HepG2 (cell line): ENCODE measurements around the gene DNAJC5. TPM values are rescaled to one million over a fixed set of nuclear protein-coding genes. Genes with fewer than 3 reads are reported as not detected.

Source experiments
- ARHGAP35 ChIP-seq: sonication (generic); formaldehyde crosslinking; IDR thresholded peaks from 2 replicates; pipeline ENCODE4 v1.9.0; 2022; ENCODE audit warnings: mild to moderate bottlenecking, inconsistent platforms, moderate library complexity, missing genetic modification reagents, borderline replicate concordance
- BRD4 ChIP-seq: sonication (generic); formaldehyde crosslinking; IDR thresholded peaks from 2 replicates; pipeline ENCODE4 v1.4.0; 2020; ENCODE audit warnings: missing genetic modification reagents
- HNRNPH1 ChIP-seq: fragments of 200-400 bp; formaldehyde crosslinking; optimal IDR thresholded peaks from 2 replicates; pipeline ENCODE3; 2017; ENCODE audit warnings: mild to moderate bottlenecking, low read depth, low read length
- HOXA3 ChIP-seq: sonication (generic); formaldehyde crosslinking; IDR thresholded peaks from 2 replicates; pipeline ENCODE4 v1.5.0; 2020; ENCODE audit warnings: missing genetic modification reagents
- IRX3 ChIP-seq: sonication (generic); formaldehyde crosslinking; IDR thresholded peaks from 2 replicates; pipeline ENCODE4 v1.8.1; 2023; ENCODE audit warnings: mild to moderate bottlenecking, low read depth, missing genetic modification reagents, borderline replicate concordance
- ZFP1 ChIP-seq: IDR thresholded peaks from 2 replicates; pipeline ENCODE4 v1.6.1; 2016
- ZFP91 ChIP-seq: sonication (generic); formaldehyde crosslinking; IDR thresholded peaks from 2 replicates; pipeline ENCODE4 v1.9.0; 2022; ENCODE audit warnings: missing genetic modification reagents, mild to moderate bottlenecking, borderline replicate concordance
- ZIK1 ChIP-seq: sonication (generic); formaldehyde crosslinking; IDR thresholded peaks from 2 replicates; pipeline ENCODE4 v1.5.0; 2020; ENCODE audit warnings: mild to moderate bottlenecking, low read depth, missing genetic modification reagents, borderline replicate concordance
- ZNF431 ChIP-seq: sonication (generic); formaldehyde crosslinking; IDR thresholded peaks from 2 replicates; pipeline ENCODE4 v1.9.0; 2022; ENCODE audit warnings: missing genetic modification reagents, low read depth, mild to moderate bottlenecking, borderline replicate concordance
- ZNF580 ChIP-seq: IDR thresholded peaks from 2 replicates; pipeline ENCODE4 v1.6.1; 2016; ENCODE audit warnings: low read depth, borderline replicate concordance
- polyA plus RNA-seq, 8 experiments: library from polyadenylated mRNA; depleted of rRNA in 3 of 8; stranded (reverse) in 7 of 8; unstranded in 1 of 8; fragments of >200 nt; fragmentation: Illumina TruSeq in 4 of 8; extraction: Trizol in 4 of 8; gene quantifications; 2 replicates each; pipeline versions ENCODE4 v1.2.1 to v1.2.3, GENCODE V29; 2011 to 2016; ENCODE audit warnings: low read depth in 4 of 8, missing spikeins in 1 of 8, mixed read lengths in 1 of 8; ENCODE audit not compliant: insufficient read depth in 1 of 8
- total RNA-seq, 5 experiments: library from RNA; depleted of rRNA; stranded (reverse); fragments of >200 nt; fragmentation: Illumina TruSeq; extraction: Trizol; gene quantifications; 2 replicates each; pipeline ENCODE4 v1.2.3, GENCODE V29; 2016; ENCODE audit warnings: low read depth in 1 of 5
- TF ChIP-seq, protein P1 (sequence below): sonication (generic); formaldehyde crosslinking; IDR thresholded peaks from 2 replicates; pipeline ENCODE4; 2020; ENCODE audit warnings: missing genetic modification reagents, mild to moderate bottlenecking, borderline replicate concordance
- TF ChIP-seq, protein P2 (sequence below): sonication (generic); formaldehyde crosslinking; IDR thresholded peaks from 2 replicates; pipeline ENCODE4 v1.4.0; 2020; ENCODE audit warnings: missing genetic modification reagents, borderline replicate concordance

DNAJC5 gene
- total and polyA plus RNA-seq, 2 of the 13 experiments (the other 11 are each of a cell fraction or from before 2014, with no cell fraction given): 42.8 to 64.5 TPM

- TF ChIP-seq ZNF580: 0 out of 2 replicates have a peak, but pooled peaks have one; percentile 33
- no peak for TF ChIP-seq ZFP91 (CRISPR knock-in tag)
- TF ChIP-seq, protein P1, sequence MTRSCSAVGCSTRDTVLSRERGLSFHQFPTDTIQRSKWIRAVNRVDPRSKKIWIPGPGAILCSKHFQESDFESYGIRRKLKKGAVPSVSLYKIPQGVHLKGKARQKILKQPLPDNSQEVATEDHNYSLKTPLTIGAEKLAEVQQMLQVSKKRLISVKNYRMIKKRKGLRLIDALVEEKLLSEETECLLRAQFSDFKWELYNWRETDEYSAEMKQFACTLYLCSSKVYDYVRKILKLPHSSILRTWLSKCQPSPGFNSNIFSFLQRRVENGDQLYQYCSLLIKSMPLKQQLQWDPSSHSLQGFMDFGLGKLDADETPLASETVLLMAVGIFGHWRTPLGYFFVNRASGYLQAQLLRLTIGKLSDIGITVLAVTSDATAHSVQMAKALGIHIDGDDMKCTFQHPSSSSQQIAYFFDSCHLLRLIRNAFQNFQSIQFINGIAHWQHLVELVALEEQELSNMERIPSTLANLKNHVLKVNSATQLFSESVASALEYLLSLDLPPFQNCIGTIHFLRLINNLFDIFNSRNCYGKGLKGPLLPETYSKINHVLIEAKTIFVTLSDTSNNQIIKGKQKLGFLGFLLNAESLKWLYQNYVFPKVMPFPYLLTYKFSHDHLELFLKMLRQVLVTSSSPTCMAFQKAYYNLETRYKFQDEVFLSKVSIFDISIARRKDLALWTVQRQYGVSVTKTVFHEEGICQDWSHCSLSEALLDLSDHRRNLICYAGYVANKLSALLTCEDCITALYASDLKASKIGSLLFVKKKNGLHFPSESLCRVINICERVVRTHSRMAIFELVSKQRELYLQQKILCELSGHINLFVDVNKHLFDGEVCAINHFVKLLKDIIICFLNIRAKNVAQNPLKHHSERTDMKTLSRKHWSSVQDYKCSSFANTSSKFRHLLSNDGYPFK: 0 out of 2 replicates have a peak, but pooled peaks have one; percentile 34
- TF ChIP-seq IRX3 (CRISPR knock-in tag): 0 out of 2 replicates have a peak, but pooled peaks have one; percentile 18
- TF ChIP-seq HNRNPH1: no peak
- peak; percentile 71 for TF ChIP-seq HOXA3 (CRISPR knock-in tag)
- 0 out of 2 replicates have a peak, but pooled peaks have one; percentile 4 for TF ChIP-seq ARHGAP35 (CRISPR knock-in tag)
- TF ChIP-seq ZIK1 (CRISPR knock-in tag): 0 out of 2 replicates have a peak, but pooled peaks have one; percentile 24
- 0 out of 2 replicates have a peak, but pooled peaks have one; percentile 28 for TF ChIP-seq ZNF431 (CRISPR knock-in tag)
- 0 out of 2 replicates have a peak, but pooled peaks have one; percentile 39 for TF ChIP-seq BRD4 (CRISPR knock-in tag)
- 0 out of 2 replicates have a peak, but pooled peaks have one; percentile 4 for TF ChIP-seq ZFP1
- TF ChIP-seq, protein P2, sequence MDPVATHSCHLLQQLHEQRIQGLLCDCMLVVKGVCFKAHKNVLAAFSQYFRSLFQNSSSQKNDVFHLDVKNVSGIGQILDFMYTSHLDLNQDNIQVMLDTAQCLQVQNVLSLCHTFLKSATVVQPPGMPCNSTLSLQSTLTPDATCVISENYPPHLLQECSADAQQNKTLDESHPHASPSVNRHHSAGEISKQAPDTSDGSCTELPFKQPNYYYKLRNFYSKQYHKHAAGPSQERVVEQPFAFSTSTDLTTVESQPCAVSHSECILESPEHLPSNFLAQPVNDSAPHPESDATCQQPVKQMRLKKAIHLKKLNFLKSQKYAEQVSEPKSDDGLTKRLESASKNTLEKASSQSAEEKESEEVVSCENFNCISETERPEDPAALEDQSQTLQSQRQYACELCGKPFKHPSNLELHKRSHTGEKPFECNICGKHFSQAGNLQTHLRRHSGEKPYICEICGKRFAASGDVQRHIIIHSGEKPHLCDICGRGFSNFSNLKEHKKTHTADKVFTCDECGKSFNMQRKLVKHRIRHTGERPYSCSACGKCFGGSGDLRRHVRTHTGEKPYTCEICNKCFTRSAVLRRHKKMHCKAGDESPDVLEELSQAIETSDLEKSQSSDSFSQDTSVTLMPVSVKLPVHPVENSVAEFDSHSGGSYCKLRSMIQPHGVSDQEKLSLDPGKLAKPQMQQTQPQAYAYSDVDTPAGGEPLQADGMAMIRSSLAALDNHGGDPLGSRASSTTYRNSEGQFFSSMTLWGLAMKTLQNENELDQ (CRISPR knock-in tag): no peak
These were observed 31.7 kb upstream of the DNAJC5 start (continued) for GRCh38 chr20:63863021-63863797.
